Neural cell (in vitro differentiated cells): Measurements from ENCODE around the gene TEX11. TPM values are rescaled to one million over a fixed set of nuclear protein-coding genes. Genes with fewer than 3 reads are reported as not detected.
"Not testable (repeated sequence)": the region's sequence is repeated elsewhere in the genome, so short reads cannot be mapped to it uniquely, and the experiment has no call there.

Experiments used
- H2AFZ ChIP-seq: fragments of 200-600, 300-800 bp; sonication (generic), shearing (Covaris generic); 2 replicates; pipeline ENCODE4 v1.6.0; 2014; ENCODE audit warnings: low read depth, mild to moderate bottlenecking, antibody characterized with exemption, low read length, moderate library complexity
- H3F3A ChIP-seq: fragments of 200-600 bp; shearing (Covaris generic); 2 replicates; pipeline ENCODE4 v1.6.1; 2016; ENCODE audit warnings: mild to moderate bottlenecking, moderate library complexity, mixed read lengths, antibody characterized with exemption, low read length; ENCODE audit not compliant: insufficient read depth, poor library complexity, severe bottlenecking
- H3K27ac ChIP-seq: fragments of 200-600, 300-800 bp; sonication (generic), shearing (Covaris generic); 2 replicates; pipeline ENCODE4 v1.5.1; 2014; ENCODE audit warnings: mild to moderate bottlenecking, low read length, moderate library complexity
- H3K27me3 ChIP-seq: fragments of 300-800, 200-600 bp; sonication (generic), shearing (Covaris generic); 2 replicates; pipeline ENCODE4 v1.6.0; 2014; ENCODE audit warnings: mild to moderate bottlenecking, low read depth, low read length, moderate library complexity; ENCODE audit not compliant: insufficient read depth
- H3K36me3 ChIP-seq: fragments of 300-800, 200-600 bp; sonication (generic), shearing (Covaris generic); 2 replicates; pipeline ENCODE4 v1.5.1; 2014; ENCODE audit warnings: mild to moderate bottlenecking, antibody characterized with exemption, low read length, moderate library complexity; ENCODE audit not compliant: insufficient read depth
- H3K4me2 ChIP-seq: fragments of 300-800, 200-600 bp; sonication (generic), shearing (Covaris generic); 2 replicates; pipeline ENCODE4 v1.6.0; 2014; ENCODE audit warnings: mild to moderate bottlenecking, low read length
- H3K4me3 ChIP-seq: fragments of 300-800, 200-600 bp; sonication (generic), shearing (Covaris generic); 2 replicates; pipeline ENCODE4 v1.5.1; 2014; ENCODE audit warnings: mild to moderate bottlenecking, low read length, moderate library complexity
- H3K79me2 ChIP-seq: fragments of 200-600 bp; shearing (Covaris generic); replicated peaks from 2 replicates; pipeline ENCODE4 v1.6.0; 2014; ENCODE audit warnings: mild to moderate bottlenecking, low read length, moderate library complexity; ENCODE audit not compliant: insufficient read depth
- H3K9ac ChIP-seq: fragments of 300-800, 200-600 bp; sonication (generic), shearing (Covaris generic); 2 replicates; pipeline ENCODE4 v1.6.1; 2016; ENCODE audit warnings: mild to moderate bottlenecking, low read length, mixed read lengths
- H3K9me2 ChIP-seq: fragments of 200-600 bp; shearing (Covaris generic); 2 replicates; pipeline ENCODE4 v1.6.1; 2016; ENCODE audit warnings: mild to moderate bottlenecking, low read length, mixed read lengths; ENCODE audit not compliant: insufficient read depth
- H3K9me3 ChIP-seq: fragments of 200-600, 300-800 bp; sonication (generic), shearing (Covaris generic); 2 replicates; pipeline ENCODE4 v1.6.1; 2016; ENCODE audit warnings: mild to moderate bottlenecking, mixed run types, low read length, moderate library complexity, mixed read lengths
- H4K20me1 ChIP-seq: fragments of 200-600 bp; shearing (Covaris generic); 2 replicates; pipeline ENCODE4 v1.6.1; 2016; ENCODE audit warnings: mild to moderate bottlenecking, mixed run types; ENCODE audit not compliant: insufficient read depth
- CTCF ChIP-seq: fragments of 450-650 bp; IDR thresholded peaks from 2 replicates; pipeline ENCODE4 v1.5.1; 2014; ENCODE audit warnings: antibody characterized with exemption, mild to moderate bottlenecking, moderate library complexity; ENCODE audit not compliant: poor library complexity, severe bottlenecking
- EP300 ChIP-seq: fragments of 450-650 bp; conservative IDR thresholded peaks from 2 replicates; pipeline ENCODE4 v1.6.1; 2014; ENCODE audit warnings: antibody characterized with exemption, mild to moderate bottlenecking, moderate library complexity; ENCODE audit not compliant: poor library complexity, severe bottlenecking
- EZH2 ChIP-seq: fragments of 200-600, 300-800 bp; shearing (Covaris generic), sonication (generic); IDR thresholded peaks from 2 replicates; pipeline ENCODE4 v1.6.1; 2014; ENCODE audit warnings: antibody characterized with exemption, low read length, borderline replicate concordance, mild to moderate bottlenecking; ENCODE audit not compliant: insufficient read depth, poor library complexity, severe bottlenecking
- MXI1 ChIP-seq: fragments of 450-650 bp; conservative IDR thresholded peaks from 2 replicates; pipeline ENCODE4 v1.6.1; 2014; ENCODE audit warnings: antibody characterized with exemption, mild to moderate bottlenecking; ENCODE audit not compliant: poor library complexity, severe bottlenecking
- POLR2AphosphoS5 ChIP-seq: IDR thresholded peaks from 2 replicates; pipeline ENCODE4 v1.6.1; 2012
- RAD21 ChIP-seq: fragments of 450-650 bp; conservative IDR thresholded peaks from 2 replicates; pipeline ENCODE4 v1.6.1; 2014; ENCODE audit warnings: antibody characterized with exemption, mild to moderate bottlenecking, moderate library complexity
- REST ChIP-seq: IDR thresholded peaks from 2 replicates; pipeline ENCODE4 v1.6.1; 2012; ENCODE audit warnings: borderline replicate concordance
- SMC3 ChIP-seq: fragments of 450-650 bp; conservative IDR thresholded peaks from 2 replicates; pipeline ENCODE4 v1.6.1; 2014; ENCODE audit warnings: antibody characterized with exemption, mild to moderate bottlenecking, moderate library complexity; ENCODE audit not compliant: poor library complexity
- TAF1 ChIP-seq: IDR thresholded peaks from 2 replicates; pipeline ENCODE4 v1.6.1; 2012; ENCODE audit warnings: low read depth
- polyA plus RNA-seq: library from polyadenylated mRNA; depleted of rRNA; stranded (reverse); fragments of >200 nt; gene quantifications from 2 replicates; pipeline ENCODE4 v1.2.3, GENCODE V29; 2014

TEX11 gene
- polyA plus RNA-seq, 1 donor from 2014 or later = not detected

- Histone ChIP-seq H3K4me3 (no peak overlapping the region), H3K27ac (no peak overlapping the region), H3K9me2 (no peaks in the 10 kb centered on the region), H3K27me3 (no peaks in the 10 kb centered on the region), H3K9ac (no peak overlapping the region), H4K20me1 (no peaks in the 10 kb centered on the region), H3K4me2 (no peak overlapping the region), H3K36me3 (no peaks in the 10 kb centered on the region), H3K79me2 (no peaks in the 10 kb centered on the region), H3F3A (no peaks in the 10 kb centered on the region), H3K9me3 (no peaks in the 10 kb centered on the region), H2AFZ (no peak overlapping the region)
- TF ChIP-seq TAF1 = no peak
- no peak for TF ChIP-seq CTCF
- TF ChIP-seq SMC3 = no peak
- TF ChIP-seq RAD21 = no peak
- TF ChIP-seq REST = no peak
- TF ChIP-seq POLR2AphosphoS5 = no peak
- TF ChIP-seq MXI1 = no peak
- TF ChIP-seq EP300 = no peak
- TF ChIP-seq EZH2 = no peak
Measured at GRCh38 chrX:70694339-70695122, 214.0 kb downstream of the TEX11 start.

GRCh38 chrX:70679455-70679854 lies 229.1 kb downstream of the TEX11 start:
- not testable (repeated sequence) for H3F3A ChIP-seq, H3K9me2 ChIP-seq, H3K9ac ChIP-seq, H2AFZ ChIP-seq, H3K27ac ChIP-seq, H3K4me2 ChIP-seq, H3K36me3 ChIP-seq, H4K20me1 ChIP-seq, H3K4me3 ChIP-seq, H3K79me2 ChIP-seq, H3K9me3 ChIP-seq, H3K27me3 ChIP-seq

- Histone ChIP-seq H3K4me3 (no peak overlapping the region), H3K9ac (no peak overlapping the region), H3K27ac (no peak overlapping the region), H3K27me3 (no peaks in the 10 kb centered on the region), H2AFZ (no peak overlapping the region), H4K20me1 (no peaks in the 10 kb centered on the region), H3K9me2 (no peaks in the 10 kb centered on the region), H3F3A (no peaks in the 10 kb centered on the region), H3K36me3 (no peaks in the 10 kb centered on the region), H3K9me3 (no peaks in the 10 kb centered on the region), H3K79me2 (no peaks in the 10 kb centered on the region), H3K4me2 (no peak overlapping the region)
- no peak for TF ChIP-seq SMC3
- no peak for TF ChIP-seq TAF1
- TF ChIP-seq MXI1 = no peak
- TF ChIP-seq EZH2 = no peak
- no peak for TF ChIP-seq EP300
- TF ChIP-seq REST = no peak
- TF ChIP-seq RAD21 = no peak
- no peak for TF ChIP-seq POLR2AphosphoS5
- TF ChIP-seq CTCF = no peak
Measured at GRCh38 chrX:70675284-70675683, 233.2 kb downstream of the TEX11 start.
